H1 (cell line): ENCODE data around the gene WASL. TPM values are rescaled to one million over a fixed set of nuclear protein-coding genes. Genes with fewer than 3 reads are reported as not detected.

Source experiments
- JUND ChIP-seq: IDR thresholded peaks from 2 replicates; pipeline ENCODE4 v1.6.1; 2011; ENCODE audit warnings: mild to moderate bottlenecking, improper control_type of control experiment, low read length
- NRF1 ChIP-seq: IDR thresholded peaks from 2 replicates; pipeline ENCODE4 v1.6.1; 2011; ENCODE audit warnings: mild to moderate bottlenecking, low read depth, low read length, improper control_type of control experiment
- RFX5 ChIP-seq: IDR thresholded peaks from 2 replicates; pipeline ENCODE4 v1.6.1; 2011; ENCODE audit warnings: low read depth, low read length, improper control_type of control experiment, borderline replicate concordance
- SIX5 ChIP-seq: IDR thresholded peaks from 2 replicates; pipeline ENCODE4 v1.6.1; 2011; ENCODE audit warnings: mild to moderate bottlenecking, low read depth, low read length
- TCF12 ChIP-seq: IDR thresholded peaks from 2 replicates; pipeline ENCODE4 v1.6.1; 2011; ENCODE audit warnings: low read depth, mild to moderate bottlenecking, low read length
- polyA plus RNA-seq, 7 experiments: library from polyadenylated mRNA; depleted of rRNA in 3 of 7; stranded (reverse) in 5 of 7; unstranded in 2 of 7; fragments of >200 nt in 5 of 7; fragments of 200-250 nt in 2 of 7; gene quantifications; 1 replicate in 5 of 7; 2 replicates in 1 of 7; 4 replicates in 1 of 7; pipeline versions ENCODE4 v1.2.1 to v1.2.3, GENCODE V29; 2011 to 2013; ENCODE audit warnings: missing spikeins in 2 of 7, mixed read lengths in 2 of 7
- total RNA-seq: library from RNA; stranded (reverse); fragmentation: NEBNext Ultra II Directional; extraction: Animal tissue kit (Norgen Biotek cat#: 25700); gene quantifications from 2 replicates; pipeline ENCODE4 v1.2.1, GENCODE V29; 2021
- TF ChIP-seq, protein P1 (sequence below): IDR thresholded peaks from 2 replicates; pipeline ENCODE4 v1.6.1; 2011; ENCODE audit warnings: low read depth, mild to moderate bottlenecking, low read length; ENCODE audit not compliant: insufficient read depth

WASL gene
- total and polyA plus RNA-seq, 2 of the 8 experiments (the other 6 are each of a cell fraction or from before 2014, with no cell fraction given): 7.7 to 38.9 TPM

DNA sequence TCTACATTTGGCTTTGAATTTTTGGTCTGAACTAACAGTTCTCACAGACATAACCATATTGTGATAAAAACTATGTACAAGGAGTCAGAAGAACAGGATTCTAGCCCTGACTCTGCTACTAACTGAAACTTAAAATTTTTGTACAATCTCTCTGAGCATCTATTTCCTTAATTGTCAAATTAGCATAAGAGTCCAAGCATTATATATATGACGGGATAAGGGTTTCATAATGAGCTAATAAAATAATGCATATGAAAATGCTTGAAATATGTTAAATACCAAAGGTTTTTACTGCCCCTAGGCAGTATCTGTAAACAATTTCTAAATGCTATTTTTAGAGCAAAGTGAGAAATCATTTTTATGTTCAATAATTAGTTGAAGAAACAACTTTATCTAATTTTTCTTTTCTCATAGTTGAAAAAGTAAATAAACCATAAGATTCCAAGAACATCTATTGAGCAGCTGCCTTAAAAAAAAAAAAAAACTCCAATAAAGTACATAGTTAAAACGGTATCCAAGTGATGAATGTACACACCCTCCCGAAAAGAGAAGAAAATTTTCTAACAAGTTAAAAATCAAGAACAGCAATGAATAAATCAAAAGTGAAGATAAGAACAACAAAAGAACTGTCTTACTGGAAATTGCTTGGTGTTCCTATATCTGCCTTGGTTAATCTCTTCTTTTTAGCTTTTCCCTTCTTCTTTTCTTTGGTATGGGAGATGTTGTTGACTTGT is 52.7 kb downstream of the WASL start (continued):
- TF ChIP-seq, protein P1, sequence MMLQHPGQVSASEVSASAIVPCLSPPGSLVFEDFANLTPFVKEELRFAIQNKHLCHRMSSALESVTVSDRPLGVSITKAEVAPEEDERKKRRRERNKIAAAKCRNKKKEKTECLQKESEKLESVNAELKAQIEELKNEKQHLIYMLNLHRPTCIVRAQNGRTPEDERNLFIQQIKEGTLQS: no peak
- TF ChIP-seq TCF12 (no peak), NRF1 (no peak), SIX5 (no peak), RFX5 (no peak), JUND (no peak)
